Measurements from ENCODE around the gene SNW1.

DNA sequence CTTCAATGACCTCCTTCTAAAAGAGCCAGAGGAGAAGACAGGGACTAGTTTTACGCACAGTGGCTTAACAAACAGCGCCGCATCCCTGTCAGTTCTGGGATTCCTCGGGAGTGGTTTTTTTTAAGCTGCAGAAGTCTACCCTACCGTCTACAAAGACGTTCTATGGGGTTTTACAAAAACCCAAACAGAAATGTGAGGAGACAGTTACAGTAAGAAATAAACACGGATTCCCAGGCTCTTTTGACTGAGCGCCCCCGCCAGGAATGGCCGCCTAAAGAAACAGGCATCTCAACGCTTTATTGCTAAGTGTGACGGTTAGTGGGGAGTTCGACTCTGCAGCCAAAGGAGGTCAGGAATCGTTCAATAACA, 53.6 kb downstream of the SNW1 start:
- TF ChIP-seq, protein P1, sequence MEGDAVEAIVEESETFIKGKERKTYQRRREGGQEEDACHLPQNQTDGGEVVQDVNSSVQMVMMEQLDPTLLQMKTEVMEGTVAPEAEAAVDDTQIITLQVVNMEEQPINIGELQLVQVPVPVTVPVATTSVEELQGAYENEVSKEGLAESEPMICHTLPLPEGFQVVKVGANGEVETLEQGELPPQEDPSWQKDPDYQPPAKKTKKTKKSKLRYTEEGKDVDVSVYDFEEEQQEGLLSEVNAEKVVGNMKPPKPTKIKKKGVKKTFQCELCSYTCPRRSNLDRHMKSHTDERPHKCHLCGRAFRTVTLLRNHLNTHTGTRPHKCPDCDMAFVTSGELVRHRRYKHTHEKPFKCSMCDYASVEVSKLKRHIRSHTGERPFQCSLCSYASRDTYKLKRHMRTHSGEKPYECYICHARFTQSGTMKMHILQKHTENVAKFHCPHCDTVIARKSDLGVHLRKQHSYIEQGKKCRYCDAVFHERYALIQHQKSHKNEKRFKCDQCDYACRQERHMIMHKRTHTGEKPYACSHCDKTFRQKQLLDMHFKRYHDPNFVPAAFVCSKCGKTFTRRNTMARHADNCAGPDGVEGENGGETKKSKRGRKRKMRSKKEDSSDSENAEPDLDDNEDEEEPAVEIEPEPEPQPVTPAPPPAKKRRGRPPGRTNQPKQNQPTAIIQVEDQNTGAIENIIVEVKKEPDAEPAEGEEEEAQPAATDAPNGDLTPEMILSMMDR (conservative IDR thresholded peaks at IDR 0.05; ENCODE audit: low read depth, low read length) = peak; percentile 63
- TF ChIP-seq EZH2 (IDR thresholded peaks at IDR 0.05; ENCODE audit: low read length, unreplicated experiment) = no peak
